Articular chondrocyte of knee joint (primary cell): Measurements from ENCODE around the gene RPS27. TPM values are rescaled to one million over a fixed set of nuclear protein-coding genes. Genes with fewer than 3 reads are reported as not detected.

Experiments
- small RNA-seq: library from RNA; depleted of rRNA; stranded (forward); fragments of <200 nt; gene quantifications from one replicate; pipeline ENCODE3, GENCODE V24; 2012
- total RNA-seq: library from RNA; depleted of rRNA; stranded (reverse); fragments of >200 nt; gene quantifications from 2 replicates; pipeline ENCODE4 v1.2.3, GENCODE V29; 2012

Gene RPS27
- 1,523 and 1,552 TPM in 2 replicates for total RNA-seq

DNA sequence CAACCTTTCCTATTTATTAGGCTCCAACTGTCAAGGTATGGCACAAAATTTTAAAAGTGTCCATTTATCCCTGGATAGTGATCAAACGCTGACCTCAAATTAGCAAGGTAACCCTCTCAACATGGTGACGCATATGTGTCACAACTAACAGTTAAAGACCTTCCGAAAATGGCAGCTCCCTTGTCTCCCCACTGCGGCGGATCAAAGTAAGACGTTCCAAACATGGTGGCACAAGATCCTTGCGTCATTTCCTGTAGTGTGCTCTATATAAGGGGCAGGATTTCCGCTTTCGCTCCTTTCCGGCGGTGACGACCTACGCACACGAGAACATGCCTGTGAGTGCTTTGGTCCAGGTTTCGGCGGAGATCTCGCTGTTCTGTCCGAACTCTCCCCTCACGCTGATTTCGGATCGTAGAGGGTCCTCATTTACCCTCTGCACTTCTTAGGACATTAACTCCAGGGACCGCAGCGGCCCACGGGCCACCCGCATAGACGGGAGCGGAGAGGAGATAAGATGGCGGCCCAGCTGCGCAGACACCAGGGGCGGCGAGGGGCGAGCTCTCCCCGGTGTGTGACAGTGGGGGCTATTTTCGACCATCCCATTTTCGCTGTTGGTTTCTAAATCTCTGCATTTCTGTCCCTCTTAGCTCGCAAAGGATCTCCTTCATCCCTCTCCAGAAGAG lies at the start of gene RPS27:
RPS27 (plus strand) TSS at position 295 of the 683 bp plus-strand sequence; CDS start at position 330, 35 bp downstream.

DNA sequence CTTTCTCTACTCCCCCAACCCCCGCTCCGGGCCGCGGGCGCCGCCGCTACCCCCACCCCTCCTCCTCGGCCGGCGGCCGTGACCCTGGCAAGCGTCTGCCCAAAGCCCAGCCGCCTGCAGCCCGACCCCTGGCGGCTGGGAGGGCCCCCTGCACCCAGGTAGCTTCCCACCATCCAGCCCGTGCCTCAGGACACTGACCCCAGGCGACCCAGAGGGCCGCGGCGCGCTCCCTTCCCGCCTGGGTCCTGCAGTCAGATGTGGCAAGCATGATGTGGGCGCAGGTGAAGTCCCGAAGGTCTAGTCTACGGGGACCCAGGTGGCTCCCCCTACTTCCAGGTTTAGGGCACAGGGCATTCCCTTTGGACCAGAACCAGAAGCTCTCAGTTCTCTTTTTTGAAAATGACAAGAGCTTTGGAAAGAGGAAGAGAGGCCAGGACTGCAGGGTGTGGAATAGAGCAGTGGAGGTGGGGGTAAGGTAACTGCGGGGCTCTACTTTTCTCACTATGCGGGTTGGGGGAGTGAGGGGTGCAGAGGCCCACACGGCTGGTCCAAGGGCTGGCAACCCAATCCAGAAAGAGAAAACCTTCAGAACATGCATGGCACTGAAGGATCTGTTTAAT lies 43.8 kb upstream of the RPS27 start, which contains the start of gene DENND4B:
DENND4B (minus strand) TSS at position 97 of the 620 bp plus-strand sequence. CDS start 2,344 bp downstream, outside the sequence.

DNA sequence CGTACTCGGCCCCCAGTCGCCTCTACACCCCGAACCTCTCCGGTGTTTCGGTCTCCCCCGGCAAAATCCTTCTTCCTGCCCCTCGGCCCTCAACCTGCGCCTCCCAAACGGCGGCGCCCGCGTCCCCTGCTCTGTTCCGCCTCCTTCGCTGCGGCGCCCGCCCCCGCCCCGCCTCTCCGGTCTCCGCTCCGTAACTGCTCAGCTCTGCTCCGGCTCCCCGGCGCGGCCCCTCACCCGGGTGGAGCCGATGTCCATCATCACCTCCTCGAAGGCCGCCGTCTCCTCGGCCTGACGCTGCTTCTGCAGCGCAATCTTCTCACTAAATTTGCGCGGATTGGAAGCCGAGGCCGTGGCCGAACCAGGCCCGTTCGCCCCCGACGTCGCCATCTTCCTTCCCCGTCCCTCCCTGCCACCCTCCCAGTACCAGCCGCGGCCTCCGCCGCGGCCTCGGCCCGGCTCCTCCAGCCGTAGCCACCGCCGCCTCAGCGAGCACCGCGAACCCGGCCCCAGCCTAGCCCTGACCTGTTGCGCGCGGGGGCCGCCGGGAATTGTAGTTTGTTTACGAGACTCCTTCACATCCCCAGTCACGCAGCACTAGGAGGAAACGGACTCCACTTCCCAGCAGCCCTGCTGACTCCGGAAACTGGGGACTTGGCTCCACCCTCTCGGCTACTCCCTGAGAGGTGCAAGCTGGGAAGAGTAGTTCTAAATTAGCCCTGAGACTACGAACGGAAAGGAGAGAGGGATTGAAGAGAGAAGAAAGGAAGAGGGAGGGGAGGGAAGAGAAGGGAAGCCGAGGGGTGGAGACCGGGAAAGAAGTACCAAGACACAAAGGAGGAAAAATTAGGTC lies 32.2 kb upstream of the RPS27 start, which contains the start of gene CRTC2:
CRTC2 (minus strand) TSS at position 502 of the 850 bp plus-strand sequence; CDS start at position 387, 115 bp downstream.

DNA sequence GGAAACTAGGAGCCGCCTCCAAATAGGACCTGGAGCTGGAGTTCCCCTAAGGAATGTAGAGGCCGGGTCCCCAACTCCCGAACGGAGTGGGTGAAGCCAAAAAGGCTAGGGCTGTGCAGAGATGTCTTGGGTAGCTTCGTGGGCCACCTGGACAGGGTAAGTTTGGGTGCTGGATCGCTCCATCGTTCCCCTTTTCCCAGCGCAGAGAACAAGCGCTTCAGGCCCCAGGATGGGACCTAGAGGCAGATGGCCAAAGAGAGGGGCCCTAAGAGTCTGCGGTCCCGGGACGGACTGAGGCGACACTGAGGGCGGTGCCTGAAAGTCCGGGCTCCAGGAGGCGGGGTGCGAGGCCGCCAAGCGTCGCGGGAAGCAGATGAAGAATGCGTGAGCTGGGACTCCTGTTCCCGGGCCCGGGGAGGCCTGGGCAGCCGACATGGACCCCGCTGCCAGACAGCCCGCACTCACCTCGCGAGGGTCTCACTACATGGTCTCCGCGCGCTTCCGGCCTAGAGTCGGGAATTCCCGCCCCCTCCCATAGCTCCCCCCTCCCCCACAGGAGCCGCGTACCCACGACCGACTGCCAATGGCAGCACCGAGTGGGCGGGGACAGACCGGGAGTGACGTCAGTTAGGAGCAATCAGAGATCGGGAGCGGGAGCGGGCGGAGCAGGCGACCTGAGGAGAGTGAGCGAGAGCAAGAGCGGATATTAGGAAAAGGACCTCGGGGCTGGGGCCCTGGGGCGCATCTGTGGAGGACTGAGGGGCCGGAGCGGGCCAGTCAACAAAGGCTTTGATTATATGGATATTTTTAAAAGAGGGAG lies 27.3 kb upstream of the RPS27 start, which contains the start of gene SLC39A1:
SLC39A1 (minus strand) TSS at position 508 of the 820 bp plus-strand sequence. CDS start 822 bp downstream, outside the sequence.

DNA sequence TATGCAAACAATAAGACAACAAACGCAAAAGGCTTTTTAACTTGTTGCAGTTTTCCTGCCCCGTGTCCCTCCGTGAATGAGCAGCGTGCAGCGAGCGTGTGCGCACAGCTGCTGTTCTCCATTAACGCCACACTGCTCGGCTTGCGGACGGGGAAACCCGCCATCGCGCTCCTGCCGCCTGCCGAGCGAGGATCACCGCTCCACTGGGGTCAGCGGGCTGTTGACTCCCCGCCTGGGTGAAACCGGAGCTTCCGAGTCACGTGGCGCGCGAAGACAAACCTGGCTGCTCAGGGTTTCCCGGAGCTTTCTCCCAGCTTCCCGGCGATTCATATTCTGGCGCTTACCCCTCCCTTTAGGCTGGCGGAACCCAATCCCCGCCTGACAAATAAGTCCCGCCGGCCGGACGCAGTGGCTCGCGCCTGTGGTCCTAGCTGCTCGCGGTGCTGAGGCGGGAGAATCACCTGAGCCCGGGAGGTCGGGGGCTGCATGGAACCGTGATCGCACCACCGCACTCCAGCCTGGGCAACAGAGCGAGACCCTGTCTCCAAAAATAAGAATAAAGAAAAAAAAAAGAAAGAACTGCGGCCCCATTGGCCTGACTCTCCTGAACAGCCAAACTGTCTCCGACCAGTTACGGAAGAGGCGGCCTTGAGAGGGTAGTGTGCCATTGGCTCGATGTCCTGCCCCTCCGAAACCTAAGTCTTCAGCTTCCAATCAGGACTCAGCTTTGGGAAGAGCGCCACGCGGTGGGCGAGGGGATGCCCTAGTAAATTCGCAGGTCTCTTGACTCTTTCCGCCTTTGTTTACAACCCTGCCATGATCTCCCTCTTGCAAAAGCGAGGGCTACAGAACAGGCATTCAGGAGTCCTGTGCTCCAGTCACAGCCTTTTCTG lies 23.2 kb upstream of the RPS27 start, which contains the start of gene CREB3L4:
CREB3L4 (plus strand) TSS at position 796 of the 893 bp plus-strand sequence. CDS start 624 bp downstream, outside the sequence.

DNA sequence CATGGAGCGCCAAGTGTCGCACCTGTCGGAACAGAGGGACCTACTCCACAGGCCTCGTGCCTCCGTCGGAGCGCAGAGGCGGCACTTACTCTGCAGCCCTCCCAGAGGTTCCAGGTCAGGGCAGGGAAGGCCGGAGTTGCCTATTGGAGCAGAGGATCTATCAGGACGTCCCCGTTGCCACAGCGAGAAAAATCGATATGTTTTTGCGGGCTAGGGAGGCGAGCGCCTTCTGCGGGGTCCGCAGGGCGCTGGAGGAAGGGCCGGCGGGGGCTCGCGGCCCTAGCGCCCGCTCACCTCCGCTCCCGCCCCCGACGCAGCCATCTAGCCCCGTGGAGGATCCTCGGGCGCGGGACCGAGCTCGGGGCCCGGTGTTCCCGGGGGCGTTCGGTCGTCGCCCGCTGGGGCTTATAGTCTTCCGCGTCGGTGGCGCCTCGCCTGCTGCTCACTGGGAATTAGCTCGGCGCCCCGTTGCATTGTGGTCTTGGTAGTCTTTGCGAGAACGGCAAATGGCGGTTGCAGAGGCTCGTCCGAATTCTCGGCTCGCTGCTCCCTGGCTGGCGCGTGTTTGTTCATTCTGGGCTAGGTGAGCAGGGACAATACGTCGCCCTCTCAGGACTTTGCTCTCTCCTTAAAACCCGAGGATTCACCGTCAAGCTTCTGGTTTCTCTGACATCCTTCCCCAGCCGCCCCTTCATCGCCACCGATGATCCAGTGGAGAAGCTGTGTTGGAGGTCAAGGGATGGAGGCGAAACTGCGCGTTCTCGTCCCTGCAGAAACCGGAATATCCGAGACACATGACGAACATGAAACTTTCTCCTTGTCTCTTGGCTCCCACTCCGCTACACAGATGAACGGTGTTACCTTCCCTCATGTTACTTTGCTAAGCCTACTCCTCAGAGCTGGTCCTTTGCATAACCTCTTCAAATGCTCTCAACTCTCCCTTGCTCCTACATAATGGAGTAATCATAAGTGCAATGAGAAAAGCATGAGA lies 13.0 kb upstream of the RPS27 start, which contains the start of gene JTB:
JTB (minus strand) TSS at position 425 of the 991 bp plus-strand sequence; CDS start at position 3, 422 bp downstream.

DNA sequence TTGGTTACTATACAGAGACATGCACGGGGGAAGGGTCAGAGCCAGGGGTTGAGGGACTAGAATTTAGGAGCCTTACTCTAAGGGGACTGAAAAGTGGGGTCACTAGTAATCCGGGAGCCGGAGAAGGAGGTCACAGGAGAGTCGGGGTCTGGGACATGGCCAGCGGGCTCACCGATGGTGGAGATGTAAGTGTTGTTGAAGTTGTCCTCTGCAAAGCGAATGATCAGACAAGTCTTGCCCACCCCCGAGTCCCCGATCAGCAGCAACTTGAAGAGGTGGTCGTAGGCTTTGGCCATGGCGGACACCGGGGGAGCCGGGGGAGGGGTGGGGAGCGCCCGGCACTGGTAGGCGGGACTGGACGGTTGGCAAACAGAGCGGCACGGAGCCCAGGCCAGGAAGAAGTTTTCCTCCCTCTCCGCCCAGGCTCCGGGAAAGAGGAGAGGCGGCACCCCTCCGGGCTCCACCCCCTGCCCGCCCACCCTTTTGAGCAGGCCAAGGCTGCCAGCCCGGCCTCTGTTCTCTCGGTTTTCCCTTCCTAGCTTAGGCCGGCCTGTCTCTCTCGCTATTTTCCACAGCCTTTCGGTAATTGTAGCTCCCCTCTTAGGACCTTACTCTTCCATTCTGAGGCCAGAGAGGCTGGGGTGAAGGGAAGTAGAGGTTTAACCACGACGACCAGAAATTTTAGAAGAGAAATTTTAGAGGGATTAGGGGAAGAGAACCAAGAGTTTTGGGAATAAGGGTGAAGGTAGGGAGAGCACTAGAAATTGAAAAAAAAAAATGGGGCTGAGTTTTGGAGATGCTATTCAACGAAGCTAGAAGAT lies 4.4 kb upstream of the RPS27 start, which contains the start of gene RAB13:
RAB13 (minus strand) TSS at position 399 of the 821 bp plus-strand sequence; CDS start at position 296, 103 bp downstream.

Small RNA genes lying within 50 kb of the gene (small RNA-seq; reads per million reads assigned to genes)
- gene MIR6737 = not detected
- gene RNU6-179P = not detected

Other genes starting within 250 kb of the RPS27 start
- 8.2 and 11.9 TPM in 2 replicates for gene SLC27A3, start 215.4 kb upstream of the RPS27 start, total RNA-seq
- gene GATAD2B, start 67.8 kb upstream of the RPS27 start, total RNA-seq = 9.6 and 9.8 TPM in 2 replicates
- gene DENND4B, start 44.0 kb upstream of the RPS27 start, total RNA-seq = 10.9 and 17.9 TPM in 2 replicates
- 5.4 and 6.0 TPM in 2 replicates for gene CRTC2, start 32.1 kb upstream of the RPS27 start, total RNA-seq
- gene SLC39A1, start 27.2 kb upstream of the RPS27 start, total RNA-seq = 97.9 TPM in 2 replicates
- gene CREB3L4, start 22.9 kb upstream of the RPS27 start, total RNA-seq = 6.0 and 6.7 TPM in 2 replicates
- gene JTB, start 13.1 kb upstream of the RPS27 start, total RNA-seq = 121 and 122 TPM in 2 replicates
- gene RAB13, start 4.4 kb upstream of the RPS27 start, total RNA-seq = 58.9 and 67.0 TPM in 2 replicates
- 0.52 and 0.86 TPM in 2 replicates for gene NUP210L, start 164.3 kb downstream of the RPS27 start, total RNA-seq
- gene TPM3, start 201.3 kb downstream of the RPS27 start, total RNA-seq = 482 and 483 TPM in 2 replicates
- gene CFAP141, start 215.6 kb downstream of the RPS27 start, total RNA-seq = not detected in 2 replicates
- gene UBAP2L, start 230.2 kb downstream of the RPS27 start, total RNA-seq = 124 and 137 TPM in 2 replicates